Measurements from ENCODE around the gene MYCBPAP.
"Not testable (repeated sequence)": the region's sequence is repeated elsewhere in the genome, so short reads cannot be mapped to it uniquely, and the experiment has no call there.

Gene MYCBPAP

GRCh38 chr17:50470426-50470825 is 37.8 kb upstream of the MYCBPAP start:
- no peak for DNase-seq (ENCODE audit: low read depth in 2 of 3, low spot score in 1 of 3)

- DNase-seq (ENCODE audit: low read depth in 2 of 3, low spot score in 1 of 3), result no peak
These were observed 37.0 kb upstream of the MYCBPAP start for GRCh38 chr17:50471009-50471905.

- DNase-seq (ENCODE audit: low read depth in 2 of 3, low spot score in 1 of 3), result no peak
These were observed 36.0 kb upstream of the MYCBPAP start for GRCh38 chr17:50472286-50472685.

- DNase-seq (ENCODE audit: low read depth in 2 of 3, low spot score in 1 of 3), result not testable (repeated sequence)
These were observed 35.5 kb upstream of the MYCBPAP start for GRCh38 chr17:50472761-50473161.

GRCh38 chr17:50473901-50474300 is 34.3 kb upstream of the MYCBPAP start:
- DNase-seq (ENCODE audit: low read depth in 2 of 3, low spot score in 1 of 3), result no peak

GRCh38 chr17:50474523-50474922 is 33.7 kb upstream of the MYCBPAP start:
- no peak for DNase-seq (ENCODE audit: low read depth in 2 of 3, low spot score in 1 of 3)

GRCh38 chr17:50475362-50475761 is 32.9 kb upstream of the MYCBPAP start:
- DNase-seq (ENCODE audit: low read depth in 2 of 3, low spot score in 1 of 3), result no peak

- DNase-seq (ENCODE audit: low read depth in 2 of 3, low spot score in 1 of 3), result not testable (repeated sequence)
These were observed 32.3 kb upstream of the MYCBPAP start for GRCh38 chr17:50475775-50476544.

- no peak for DNase-seq (ENCODE audit: low read depth in 2 of 3, low spot score in 1 of 3)
These were observed 31.5 kb upstream of the MYCBPAP start for GRCh38 chr17:50476545-50477315.

- DNase-seq (ENCODE audit: low read depth in 2 of 3, low spot score in 1 of 3), result no peak
These were observed 30.3 kb upstream of the MYCBPAP start for GRCh38 chr17:50477976-50478375.

- DNase-seq (ENCODE audit: low read depth in 2 of 3, low spot score in 1 of 3), result peak; percentile 62 to 83 (median 75)
These were observed 29.6 kb upstream of the MYCBPAP start, which contains the start of gene RSAD1 for GRCh38 chr17:50478391-50479381. TSS of gene RSAD1 (plus strand) at chr17:50478860. CDS start at chr17:50478885, 25 bp downstream.

- DNase-seq (ENCODE audit: low read depth in 2 of 3, low spot score in 1 of 3), result peak; percentile 47 to 57 (median 56)
These were observed 28.6 kb upstream of the MYCBPAP start for GRCh38 chr17:50479522-50480141.

GRCh38 chr17:50480142-50480764 is 28.0 kb upstream of the MYCBPAP start:
- no peak for DNase-seq (ENCODE audit: low read depth in 2 of 3, low spot score in 1 of 3)

GRCh38 chr17:50480854-50481490 is 27.3 kb upstream of the MYCBPAP start:
- no peak for DNase-seq (ENCODE audit: low read depth in 2 of 3, low spot score in 1 of 3)

GRCh38 chr17:50481648-50482047 is 26.6 kb upstream of the MYCBPAP start:
- no peak for DNase-seq (ENCODE audit: low read depth in 2 of 3, low spot score in 1 of 3)

- DNase-seq (ENCODE audit: low read depth in 2 of 3, low spot score in 1 of 3), result no peak
These were observed 26.1 kb upstream of the MYCBPAP start for GRCh38 chr17:50482110-50482509.

- DNase-seq (ENCODE audit: low read depth in 2 of 3, low spot score in 1 of 3), result peak; percentile 68 to 77 (median 74)
These were observed 25.7 kb upstream of the MYCBPAP start for GRCh38 chr17:50482516-50482915.

GRCh38 chr17:50483266-50483665 is 25.0 kb upstream of the MYCBPAP start:
- no peak for DNase-seq (ENCODE audit: low read depth in 2 of 3, low spot score in 1 of 3)
